Measurements from ENCODE around the gene PPP1R13L. TPM values are rescaled to one million over a fixed set of nuclear protein-coding genes. Genes with fewer than 3 reads are reported as not detected.

The PPP1R13L gene
- total and polyA plus RNA-seq, 2 donors (not counting 1 experiment from before 2014, with no cell fraction given), result 7.4 to 9.2 TPM

GRCh38 chr19:45342911-45343310 is 62.0 kb downstream of the PPP1R13L start:
- no peaks in the 10 kb centered on the region for H3K79me2 ChIP-seq (ENCODE audit: control insufficient read depth, insufficient read depth, low read length)
- no peak overlapping the region for H2AFZ ChIP-seq (ENCODE audit: insufficient read depth, low read depth, low read length, poor library complexity, severe bottlenecking)
- H3K27ac ChIP-seq (ENCODE audit: low read length in 2 of 2), result no peak overlapping the region
- CTCF ChIA-PET, result no interaction called here
- H3K27ac Mint-ChIP-seq, result no peak overlapping the region
- H3K9ac ChIP-seq (ENCODE audit: low read length), result no peak overlapping the region
- no peak overlapping the region for H3K4me3 Mint-ChIP-seq
- peaks cover 11 to 16% of the 10 kb centered on the region in 2 donors for H3K4me1 ChIP-seq (ENCODE audit: control insufficient read depth in 2 of 2, insufficient read depth in 2 of 2, low read length in 2 of 2)
- peaks cover 6% of the 10 kb centered on the region for H3K4me1 Mint-ChIP-seq
- peaks cover 0 to 51% (median 6%) of the 10 kb centered on the region in 4 experiments for H3K27me3 ChIP-seq (replicated peaks in 1 of 4; ENCODE audit: control extremely low read depth in 1 of 4, control insufficient read depth in 3 of 4, insufficient read depth in 4 of 4, low read length in 3 of 4)
- no peaks in the 10 kb centered on the region for H4K20me1 ChIP-seq (ENCODE audit: control insufficient read depth, insufficient read depth, low read length, poor library complexity, severe bottlenecking)
- no peak overlapping the region for H3K4me2 ChIP-seq (replicated peaks; ENCODE audit: low read depth, low read length, poor library complexity, severe bottlenecking)
- peaks cover 0 to 9% (median 0%) of the 10 kb centered on the region in 3 donors for H3K9me3 ChIP-seq (ENCODE audit: control extremely low read depth in 1 of 3, control insufficient read depth in 2 of 3, insufficient read depth in 1 of 3, low read length in 2 of 3)
- ATAC-seq (ENCODE audit: low read depth) (no peak), DNase-seq (no peak)
- intact Hi-C loops (cut with micrococcal nuclease), result no loop called here
- POLR2A ChIA-PET, result no interaction called here
- no peaks in the 10 kb centered on the region for H3K36me3 ChIP-seq (replicated peaks in 1 of 2; ENCODE audit: control extremely low read depth in 1 of 2, control insufficient read depth in 1 of 2, extremely low read depth in 1 of 2, insufficient read depth in 2 of 2, low read length in 1 of 2)
- H3K27me3 Mint-ChIP-seq, result peaks cover 33% of the 10 kb centered on the region
- 83% methylated on average over 9 of the region's 13 CpGs for WGBS (ENCODE audit: insufficient coverage)
- H3K9me3 Mint-ChIP-seq (ENCODE audit: insufficient read depth), result no peaks in the 10 kb centered on the region
- no peak overlapping the region for H3K4me3 ChIP-seq (ENCODE audit: control extremely low read depth in 1 of 5, extremely low read depth in 1 of 5, insufficient read depth in 1 of 5, low read depth in 2 of 5, low read length in 4 of 5)
- TF ChIP-seq, protein P1, sequence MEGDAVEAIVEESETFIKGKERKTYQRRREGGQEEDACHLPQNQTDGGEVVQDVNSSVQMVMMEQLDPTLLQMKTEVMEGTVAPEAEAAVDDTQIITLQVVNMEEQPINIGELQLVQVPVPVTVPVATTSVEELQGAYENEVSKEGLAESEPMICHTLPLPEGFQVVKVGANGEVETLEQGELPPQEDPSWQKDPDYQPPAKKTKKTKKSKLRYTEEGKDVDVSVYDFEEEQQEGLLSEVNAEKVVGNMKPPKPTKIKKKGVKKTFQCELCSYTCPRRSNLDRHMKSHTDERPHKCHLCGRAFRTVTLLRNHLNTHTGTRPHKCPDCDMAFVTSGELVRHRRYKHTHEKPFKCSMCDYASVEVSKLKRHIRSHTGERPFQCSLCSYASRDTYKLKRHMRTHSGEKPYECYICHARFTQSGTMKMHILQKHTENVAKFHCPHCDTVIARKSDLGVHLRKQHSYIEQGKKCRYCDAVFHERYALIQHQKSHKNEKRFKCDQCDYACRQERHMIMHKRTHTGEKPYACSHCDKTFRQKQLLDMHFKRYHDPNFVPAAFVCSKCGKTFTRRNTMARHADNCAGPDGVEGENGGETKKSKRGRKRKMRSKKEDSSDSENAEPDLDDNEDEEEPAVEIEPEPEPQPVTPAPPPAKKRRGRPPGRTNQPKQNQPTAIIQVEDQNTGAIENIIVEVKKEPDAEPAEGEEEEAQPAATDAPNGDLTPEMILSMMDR (IDR thresholded peaks at IDR 0.05), result no peak
- no peak for TF ChIP-seq EZH2 (IDR thresholded peaks at IDR 0.05; ENCODE audit: borderline replicate concordance, insufficient read depth, low read depth, low read length, poor library complexity, severe bottlenecking)

DNA sequence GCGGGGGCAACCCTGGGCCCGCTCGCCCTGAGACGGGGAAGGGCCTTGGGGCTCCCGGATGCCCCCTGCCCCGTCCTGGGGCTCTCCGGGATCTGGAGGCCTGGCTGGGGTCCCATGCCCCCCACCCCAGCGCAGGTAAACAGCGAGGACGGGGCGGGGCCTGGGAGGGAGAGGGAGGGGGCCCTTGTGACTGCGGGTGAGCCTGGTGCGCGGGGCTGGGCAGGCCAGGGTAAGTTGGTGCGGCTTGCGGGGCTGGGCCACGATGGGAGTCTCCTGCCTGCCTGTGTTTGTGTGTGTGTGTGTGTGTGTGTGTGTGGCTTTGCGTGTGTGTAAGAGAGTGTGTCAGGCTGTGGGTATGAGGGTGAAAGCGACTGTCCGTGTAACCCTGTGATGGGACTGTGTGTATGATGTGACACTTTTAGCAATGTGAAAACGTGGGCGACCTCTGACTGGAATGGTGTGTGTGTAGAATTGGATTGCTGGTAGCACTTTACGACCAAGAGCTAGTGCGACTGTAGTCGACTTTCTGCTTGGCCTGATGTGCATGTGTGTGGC is 63.9 kb downstream of the PPP1R13L start:
- H3K27ac Mint-ChIP-seq, result no peak overlapping the region
- 18% methylated on average over 25 of the region's 25 CpGs for WGBS (ENCODE audit: insufficient coverage)
- DNase-seq (no peak), ATAC-seq (ENCODE audit: low read depth) (no peak)
- Histone ChIP-seq H4K20me1 (ENCODE audit: control insufficient read depth, insufficient read depth, low read length, poor library complexity, severe bottlenecking) (no peaks in the 10 kb centered on the region), H3K36me3 (replicated peaks in 1 of 2; ENCODE audit: control extremely low read depth in 1 of 2, control insufficient read depth in 1 of 2, extremely low read depth in 1 of 2, insufficient read depth in 2 of 2, low read length in 1 of 2) (no peaks in the 10 kb centered on the region), H3K27me3 (replicated peaks in 1 of 4; ENCODE audit: control extremely low read depth in 1 of 4, control insufficient read depth in 3 of 4, insufficient read depth in 4 of 4, low read length in 3 of 4) (peaks cover 0 to 43% (median 6%) of the 10 kb centered on the region in 4 experiments), H3K9me3 (ENCODE audit: control extremely low read depth in 1 of 3, control insufficient read depth in 2 of 3, insufficient read depth in 1 of 3, low read length in 2 of 3) (peaks cover 0 to 10% (median 0%) of the 10 kb centered on the region in 3 donors), H3K4me1 (ENCODE audit: control insufficient read depth in 2 of 2, insufficient read depth in 2 of 2, low read length in 2 of 2) (peaks cover 11 to 16% of the 10 kb centered on the region in 2 donors), H3K4me3 (ENCODE audit: control extremely low read depth in 1 of 5, extremely low read depth in 1 of 5, insufficient read depth in 1 of 5, low read depth in 2 of 5, low read length in 4 of 5) (peak overlapping the region in 2 of 5 experiments; percentile 28 to 33), H2AFZ (ENCODE audit: insufficient read depth, low read depth, low read length, poor library complexity, severe bottlenecking) (peak overlapping the region; percentile 70), H3K4me2 (replicated peaks; ENCODE audit: low read depth, low read length, poor library complexity, severe bottlenecking) (peak overlapping the region; percentile 65), H3K27ac (ENCODE audit: low read length in 2 of 2) (no peak overlapping the region), H3K79me2 (ENCODE audit: control insufficient read depth, insufficient read depth, low read length) (no peaks in the 10 kb centered on the region), H3K9ac (ENCODE audit: low read length) (peak overlapping the region; percentile 46)
- POLR2A ChIA-PET, result interaction anchor here (0.7 kb wide), 1 partner anchor 305 kb away, joined by 5 read pairs; no protein-coding TSS in a partner anchor
- no peaks in the 10 kb centered on the region for H3K9me3 Mint-ChIP-seq (ENCODE audit: insufficient read depth)
- intact Hi-C loops (cut with micrococcal nuclease), result no loop called here
- peaks cover 36% of the 10 kb centered on the region for H3K27me3 Mint-ChIP-seq
- H3K4me1 Mint-ChIP-seq, result peaks cover 6% of the 10 kb centered on the region
- TF ChIP-seq EZH2 (IDR thresholded peaks at IDR 0.05; ENCODE audit: borderline replicate concordance, insufficient read depth, low read depth, low read length, poor library complexity, severe bottlenecking), result no peak
- TF ChIP-seq, protein P1 (IDR thresholded peaks at IDR 0.05), result no peak
- no peak overlapping the region for H3K4me3 Mint-ChIP-seq
- CTCF ChIA-PET, result no interaction called here

Measured in B cell (primary cell).